B cell (primary cell): ENCODE measurements around the gene TBX10. TPM values are rescaled to one million over a fixed set of nuclear protein-coding genes. Genes with fewer than 3 reads are reported as not detected.
A peak's percentile ranks its signal among the peaks of the same experiment; 100 is the strongest.

Source experiments
- ATAC-seq: fragments of 200-7000 bp; cut with Tn5 transposase; one replicate; pipeline ENCODE4 v1.10.0; 2021; ENCODE audit warnings: low read depth, mild to moderate bottlenecking, moderate number of reproducible peaks, moderate library complexity
- CTCF ChIA-PET: fragments of 350-600 bp; sonication (Branson Sonifier 250); formaldehyde crosslinking; loops from one replicate; lab custom pipeline; 2021; ENCODE audit warnings: antibody characterized with exemption, inconsistent platforms; lab: Charles Lee
- POLR2A ChIA-PET: fragments of 350-600 bp; sonication (Branson Sonifier 250); formaldehyde crosslinking; loops from one replicate; lab custom pipeline; 2021; ENCODE audit warnings: antibody characterized with exemption; lab: Charles Lee
- DNase-seq: peaks from one replicate; pipeline ENCODE4 v3.0.0; 2013
- H2AFZ ChIP-seq: 2 replicates; pipeline ENCODE4 v1.6.1; 2012; ENCODE audit warnings: mild to moderate bottlenecking, low read depth, low read length; ENCODE audit not compliant: insufficient read depth, poor library complexity, severe bottlenecking
- H3K27ac ChIP-seq, 2 donors: 1 replicate in 1 of 2; 2 replicates in 1 of 2; pipeline ENCODE4 v1.5.1; 2012 to 2013; ENCODE audit warnings: low read length in 2 of 2, mild to moderate bottlenecking in 2 of 2, moderate library complexity in 1 of 2
- H3K27me3 ChIP-seq, 4 experiments: fragments of 200-600 bp in 1 of 4; sonication (generic) in 1 of 4; replicated peaks in 1 of 4; 1 replicate in 2 of 4; 2 replicates in 2 of 4; pipeline versions ENCODE4 v1.6.1 to v1.7.0; 2013 to 2016; ENCODE audit warnings: low read length in 3 of 4, mild to moderate bottlenecking in 2 of 4, mixed read lengths in 1 of 4, moderate library complexity in 1 of 4; ENCODE audit not compliant: insufficient read depth in 4 of 4, control insufficient read depth in 3 of 4; ENCODE audit errors: control extremely low read depth in 1 of 4
- H3K36me3 ChIP-seq, 2 experiments: replicated peaks in 1 of 2; 1 replicate in 1 of 2; 2 replicates in 1 of 2; pipeline versions ENCODE4 v1.6.1 to v1.7.1; 2013; ENCODE audit warnings: low read length in 1 of 2; ENCODE audit not compliant: insufficient read depth in 2 of 2, control insufficient read depth in 1 of 2; ENCODE audit errors: control extremely low read depth in 1 of 2, extremely low read depth in 1 of 2
- H3K4me1 ChIP-seq, 2 donors: fragments of 200-600 bp in 1 of 2; sonication (generic) in 1 of 2; 1 replicate in 1 of 2; 2 replicates in 1 of 2; pipeline versions ENCODE4 v1.5.1 to v1.6.1; 2013 to 2017; ENCODE audit warnings: low read length in 2 of 2; ENCODE audit not compliant: control insufficient read depth in 2 of 2, insufficient read depth in 2 of 2
- H3K4me2 ChIP-seq: replicated peaks from 2 replicates; pipeline ENCODE3; 2012; ENCODE audit warnings: mild to moderate bottlenecking, low read depth, low read length; ENCODE audit not compliant: poor library complexity, severe bottlenecking
- H3K4me3 ChIP-seq, 5 experiments: fragments of 200-600 bp in 1 of 5; sonication (generic) in 1 of 5; 1 replicate in 3 of 5; 2 replicates in 2 of 5; pipeline versions ENCODE4 v1.5.1 to v1.7.0; 2011 to 2016; ENCODE audit warnings: low read length in 4 of 5, mild to moderate bottlenecking in 4 of 5, low read depth in 2 of 5, control low read depth in 1 of 5, moderate library complexity in 1 of 5; ENCODE audit not compliant: insufficient read depth in 1 of 5; ENCODE audit errors: control extremely low read depth in 1 of 5, extremely low read depth in 1 of 5
- H3K79me2 ChIP-seq: fragments of 200-600 bp; sonication (generic); one replicate; pipeline ENCODE4 v1.6.0; 2016; ENCODE audit warnings: low read length; ENCODE audit not compliant: control insufficient read depth, insufficient read depth
- H3K9ac ChIP-seq: fragments of 200-600 bp; sonication (generic); 2 replicates; pipeline ENCODE4 v1.6.1; 2017; ENCODE audit warnings: mild to moderate bottlenecking, low read length, moderate library complexity
- H3K9me3 ChIP-seq, 3 donors: one replicate each; pipeline versions ENCODE4 v1.6.1 to v1.7.1; 2013; ENCODE audit warnings: low read length in 2 of 3; ENCODE audit not compliant: control insufficient read depth in 2 of 3, insufficient read depth in 1 of 3; ENCODE audit errors: control extremely low read depth in 1 of 3
- H4K20me1 ChIP-seq: 2 replicates; pipeline ENCODE4 v1.6.0; 2012; ENCODE audit warnings: mild to moderate bottlenecking, low read length; ENCODE audit not compliant: insufficient read depth, control insufficient read depth, poor library complexity, severe bottlenecking
- H3K27ac Mint-ChIP-seq: one replicate; pipeline ENCODE4 v1.8.0; 2021; ENCODE audit warnings: mixed read lengths
- H3K27me3 Mint-ChIP-seq: one replicate; pipeline ENCODE4 v1.8.0; 2021; ENCODE audit warnings: mixed read lengths
- H3K4me1 Mint-ChIP-seq: one replicate; pipeline ENCODE4 v1.8.0; 2021; ENCODE audit warnings: mixed read lengths
- H3K4me3 Mint-ChIP-seq: one replicate; pipeline ENCODE4 v1.8.0; 2021; ENCODE audit warnings: mixed read lengths
- H3K9me3 Mint-ChIP-seq: one replicate; pipeline ENCODE4 v1.8.0; 2022; ENCODE audit warnings: mixed read lengths; ENCODE audit not compliant: insufficient read depth
- EZH2 ChIP-seq: IDR thresholded peaks from 2 replicates; pipeline ENCODE4 v1.6.1; 2012; ENCODE audit warnings: borderline replicate concordance, low read depth, mild to moderate bottlenecking, moderate library complexity, low read length; ENCODE audit not compliant: insufficient read depth, poor library complexity, severe bottlenecking
- WGBS: methylation state at CpG from one replicate; pipeline ENCODE4 v1.1.5; 2013; ENCODE audit warnings: missing lambda C conversion rate; ENCODE audit not compliant: insufficient coverage; 5-methylcytosine and 5-hydroxymethylcytosine counted together
- intact Hi-C: fragments of 100-400 bp; cut with micrococcal nuclease; formaldehyde crosslinking; loops from one replicate; pipeline ENCODE4 v1.10.0; 2022
- polyA plus RNA-seq: library from polyadenylated mRNA; depleted of rRNA; stranded (reverse); fragments of >200 nt; gene quantifications from 2 replicates; pipeline ENCODE4 v1.2.3, GENCODE V29; 2012
- total RNA-seq, 2 donors: library from RNA; stranded (reverse); fragments of 120-200 nt in 1 of 2; gene quantifications; 1 replicate in 1 of 2; 2 replicates in 1 of 2; pipeline versions ENCODE4 v1.2.3 to v1.2.4, GENCODE V29; 2013 to 2022
- TF ChIP-seq, protein P1 (sequence below): fragments of 200-600 bp; IDR thresholded peaks from one replicate; pipeline ENCODE4 v1.8.0; 2022; ENCODE audit warnings: antibody characterized with exemption, mild to moderate bottlenecking

The TBX10 gene
- total and polyA plus RNA-seq, 2 donors (not counting 1 experiment from before 2014, with no cell fraction given) = not detected

DNA sequence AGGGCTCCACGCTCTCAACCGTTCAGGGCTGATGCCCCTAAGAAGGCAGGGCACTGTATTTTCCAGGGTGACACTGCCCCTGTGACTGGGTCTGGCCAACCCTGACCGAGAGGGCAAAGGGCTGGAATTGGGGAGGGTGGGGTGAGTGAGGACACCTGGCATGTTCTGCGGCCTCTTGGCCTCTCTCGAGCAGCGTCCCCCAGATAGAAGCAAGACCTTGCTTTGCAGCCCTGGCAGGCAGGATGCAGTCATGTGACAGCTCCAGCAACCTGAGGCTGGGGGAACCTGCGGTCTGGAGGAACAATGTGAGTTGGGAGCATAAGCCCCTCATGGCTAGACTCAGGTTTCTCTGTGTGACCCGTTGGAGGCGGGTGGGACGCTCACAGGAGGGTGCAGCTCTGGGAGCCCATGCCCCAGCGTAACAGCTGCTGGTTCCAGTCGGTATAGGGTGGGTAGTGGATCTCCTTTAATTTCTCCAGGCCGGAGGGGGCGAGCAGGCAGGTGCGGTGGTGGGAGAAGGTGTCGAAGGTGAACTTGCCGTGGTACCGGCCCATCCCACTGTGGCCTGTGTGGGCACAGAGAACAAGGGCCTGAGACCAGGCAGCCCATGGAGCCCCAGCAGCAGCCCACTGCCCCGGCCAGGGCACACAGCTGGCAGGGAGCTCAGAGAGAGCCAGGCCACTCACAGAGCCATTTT lies 23.4 kb upstream of the TBX10 start:
- POLR2A ChIA-PET = interaction anchor here (0.6 kb wide), 1 partner anchor 628 kb away, joined by 4 read pairs; no protein-coding TSS in a partner anchor

More for the DNA sequence above, 23.4 kb upstream of the TBX10 start:
- intact Hi-C loops = no loop called here
- Mint-ChIP-seq H3K27ac (peak overlapping the region; percentile 79), H3K27me3 (no peaks in the 10 kb centered on the region), H3K4me3 (no peak overlapping the region), H3K4me1 (peaks cover 7% of the 10 kb centered on the region), H3K9me3 (no peaks in the 10 kb centered on the region)
- TF ChIP-seq, protein P1, sequence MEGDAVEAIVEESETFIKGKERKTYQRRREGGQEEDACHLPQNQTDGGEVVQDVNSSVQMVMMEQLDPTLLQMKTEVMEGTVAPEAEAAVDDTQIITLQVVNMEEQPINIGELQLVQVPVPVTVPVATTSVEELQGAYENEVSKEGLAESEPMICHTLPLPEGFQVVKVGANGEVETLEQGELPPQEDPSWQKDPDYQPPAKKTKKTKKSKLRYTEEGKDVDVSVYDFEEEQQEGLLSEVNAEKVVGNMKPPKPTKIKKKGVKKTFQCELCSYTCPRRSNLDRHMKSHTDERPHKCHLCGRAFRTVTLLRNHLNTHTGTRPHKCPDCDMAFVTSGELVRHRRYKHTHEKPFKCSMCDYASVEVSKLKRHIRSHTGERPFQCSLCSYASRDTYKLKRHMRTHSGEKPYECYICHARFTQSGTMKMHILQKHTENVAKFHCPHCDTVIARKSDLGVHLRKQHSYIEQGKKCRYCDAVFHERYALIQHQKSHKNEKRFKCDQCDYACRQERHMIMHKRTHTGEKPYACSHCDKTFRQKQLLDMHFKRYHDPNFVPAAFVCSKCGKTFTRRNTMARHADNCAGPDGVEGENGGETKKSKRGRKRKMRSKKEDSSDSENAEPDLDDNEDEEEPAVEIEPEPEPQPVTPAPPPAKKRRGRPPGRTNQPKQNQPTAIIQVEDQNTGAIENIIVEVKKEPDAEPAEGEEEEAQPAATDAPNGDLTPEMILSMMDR = no peak
- no peak for TF ChIP-seq EZH2
- H3K27me3 ChIP-seq = peaks cover 0 to 3% (median 0%) of the 10 kb centered on the region in 4 experiments
- CTCF ChIA-PET = interaction anchor here (0.8 to 9.0 kb wide), 3 partner anchors 15 to 317 kb away, joined by 3 to 149 read pairs (median 13); partner anchors contain the start of genes ACY3 and NUDT8
- H3K27ac ChIP-seq = no peak overlapping the region
- H2AFZ ChIP-seq = no peak overlapping the region
- no peak overlapping the region for H3K9ac ChIP-seq
- WGBS = 87% methylated on average over 19 of the region's 19 CpGs
- H3K36me3 ChIP-seq = no peaks in the 10 kb centered on the region
- no peaks in the 10 kb centered on the region for H4K20me1 ChIP-seq
- no peaks in the 10 kb centered on the region for H3K79me2 ChIP-seq
- H3K4me2 ChIP-seq = no peak overlapping the region
- no peak overlapping the region for H3K4me3 ChIP-seq
- peaks cover 0 to 3% (median 0%) of the 10 kb centered on the region in 3 donors for H3K9me3 ChIP-seq
- ATAC-seq (no peak), DNase-seq (no peak)
- H3K4me1 ChIP-seq = peaks cover 27 to 29% of the 10 kb centered on the region in 2 donors
